Heart right ventricle (tissue), 16 donors: ENCODE results near the gene ERP27. TPM values are rescaled to one million over a fixed set of nuclear protein-coding genes. Genes with fewer than 3 reads are reported as not detected.
A peak's percentile ranks its signal among the peaks of the same experiment; 100 is the strongest.

ENCODE experiments used
- ATAC-seq, 8 donors: fragments of 200-7000 bp; cut with Tn5 transposase; one replicate each; pipeline ENCODE4 v1.9.1; 2020; ENCODE audit warnings: mild to moderate bottlenecking in 8 of 8, moderate library complexity in 8 of 8, moderate number of reproducible peaks in 1 of 8
- DNase-seq, 2 donors: peaks; one replicate each; pipeline ENCODE4 v3.0.0-alpha.2; 2020
- H3K27ac ChIP-seq, 10 donors: fragments of 200-600 bp; sonication (generic) in 2 of 10; one replicate each; pipeline versions ENCODE4 v1.5.0 to v1.8.0; 2020 to 2022; ENCODE audit warnings: mild to moderate bottlenecking in 3 of 10
- H3K27me3 ChIP-seq, 7 donors: fragments of 200-600 bp; one replicate each; pipeline ENCODE4 v1.8.0; 2021 to 2022; ENCODE audit warnings: mild to moderate bottlenecking in 2 of 7
- H3K36me3 ChIP-seq, 9 donors: fragments of 200-600 bp; sonication (generic) in 1 of 9; one replicate each; pipeline versions ENCODE4 v1.5.0 to v1.8.0; 2020 to 2022; ENCODE audit warnings: mild to moderate bottlenecking in 2 of 9
- H3K4me1 ChIP-seq, 9 donors: fragments of 200-600 bp; sonication (generic) in 1 of 9; one replicate each; pipeline versions ENCODE4 v1.5.0 to v1.8.0; 2020 to 2022; ENCODE audit warnings: mild to moderate bottlenecking in 4 of 9
- H3K4me3 ChIP-seq, 10 donors: fragments of 200-600 bp; sonication (generic) in 2 of 10; one replicate each; pipeline versions ENCODE4 v1.5.0 to v1.8.0; 2020 to 2022; ENCODE audit warnings: mild to moderate bottlenecking in 7 of 10, moderate library complexity in 2 of 10
- H3K9me3 ChIP-seq, 11 donors: fragments of 200-600 bp in 10 of 11; sonication (generic) in 2 of 11; one replicate each; pipeline versions ENCODE4 v1.5.0 to v1.8.0; 2013 to 2022; ENCODE audit warnings: mild to moderate bottlenecking in 2 of 11, control low read depth in 1 of 11, moderate library complexity in 1 of 11
- WGBS, 2 donors: extraction: QIAGEN DNeasy Blood & Tissue Kit; methylation state at CpG; one replicate each; pipeline ENCODE4 v1.1.7; 2013; ENCODE audit warnings: inconsistent platforms in 1 of 2; 5-methylcytosine and 5-hydroxymethylcytosine counted together
- intact Hi-C, 10 donors: fragments of 100-400 bp; cut with DNase I; formaldehyde crosslinking; loops; one replicate each; pipeline versions ENCODE4 v1.11.1 to v1.14.2; 2022
- polyA plus RNA-seq, 2 donors: library from polyadenylated mRNA; stranded (reverse); fragments of 200-250 nt; gene quantifications; one replicate each; pipeline ENCODE4 v1.2.3, GENCODE V29; 2013
- total RNA-seq, 10 donors: library from RNA; stranded (reverse); fragmentation: NEBNext Ultra II Directional in 3 of 10; extraction: Animal tissue kit (Norgen Biotek cat#: 25700) in 3 of 10; gene quantifications; one replicate each; pipeline versions ENCODE4 v1.2.1 to v1.2.4, GENCODE V29; 2021 to 2023
- TF ChIP-seq, protein P1 (sequence below), 9 donors: fragments of 200-600 bp; sonication (generic) in 2 of 9; IDR thresholded peaks; one replicate each; pipeline versions ENCODE4 v1.5.0 to v1.8.0; 2021 to 2022; ENCODE audit warnings: antibody characterized with exemption in 9 of 9, mild to moderate bottlenecking in 5 of 9, moderate library complexity in 1 of 9
- donor health status: Arrhythmogenic right ventricular cardiomyopathy.
- donor health status: ischemic (EF 13 %, LVEDD 7.1; RV severe dilation, severe dysfunction).
- donor health status: healthy with polysubstance abuse.
- donor health status: DM: no; HTN: yes; CAD: no.
- donor health status: DM: no; HTN: no; CAD: no.
- donor health status: ischemic (EF 25% LVEDD 6.9; RV normal size, moderate dysfunction).
- donor health status: ischemic (EF 25% LVEDD 5.7; RV mildly dilated, moderate dysfunction).
- donor health status: healthy.
- donor health status: DM: yes; HTN: yes; CAD: no.
- donor health status: Ischemic cardiomyopathy.
- donor health status: ischemic (EF 35%, LVEDD 5.7; RV mildly dilated, moderate dysfunction).
- donor health status: nonischemic (EF 11% LVEDD 7.7; RV severe dilation, severe dysfunction).
- donor health status: DM: yes; HTN: yes; CAD: no.
- donor health status: PGD.
- donor health status: ischemic (EF 29% LVEDD 5.4; RV normal size, mild dysfunction).
- donor health status: nonischemic (EF 23%, LVEDD 6.1; RV moderate dilation, normal function).

The ERP27 gene
- total and polyA plus RNA-seq, 12 donors: 0.14 to 0.79 (median 0.28) TPM; not detected in 2

DNA sequence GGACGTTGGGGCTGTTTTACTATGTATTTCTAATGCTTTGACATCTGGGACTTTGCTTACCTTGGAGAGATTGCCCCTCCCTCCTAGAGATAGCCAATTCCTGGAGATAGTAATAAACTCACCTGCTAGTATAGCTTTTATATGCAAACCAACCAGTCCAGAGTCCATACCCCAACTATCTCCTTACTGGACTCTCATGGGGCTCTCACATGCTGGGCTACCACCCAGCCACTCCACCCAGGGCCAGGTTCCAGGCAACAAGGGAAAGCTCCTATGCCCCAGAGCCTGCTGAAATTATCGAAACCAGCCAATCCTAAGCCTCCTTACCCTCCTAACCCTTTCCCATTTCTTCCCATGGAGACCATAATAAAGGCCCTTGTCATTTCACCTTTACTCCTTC is 27.2 kb downstream of the ERP27 start:
- 59 to 90% methylated on average over 2 of the region's 2 CpGs for WGBS, 2 donors
- TF ChIP-seq, protein P1, sequence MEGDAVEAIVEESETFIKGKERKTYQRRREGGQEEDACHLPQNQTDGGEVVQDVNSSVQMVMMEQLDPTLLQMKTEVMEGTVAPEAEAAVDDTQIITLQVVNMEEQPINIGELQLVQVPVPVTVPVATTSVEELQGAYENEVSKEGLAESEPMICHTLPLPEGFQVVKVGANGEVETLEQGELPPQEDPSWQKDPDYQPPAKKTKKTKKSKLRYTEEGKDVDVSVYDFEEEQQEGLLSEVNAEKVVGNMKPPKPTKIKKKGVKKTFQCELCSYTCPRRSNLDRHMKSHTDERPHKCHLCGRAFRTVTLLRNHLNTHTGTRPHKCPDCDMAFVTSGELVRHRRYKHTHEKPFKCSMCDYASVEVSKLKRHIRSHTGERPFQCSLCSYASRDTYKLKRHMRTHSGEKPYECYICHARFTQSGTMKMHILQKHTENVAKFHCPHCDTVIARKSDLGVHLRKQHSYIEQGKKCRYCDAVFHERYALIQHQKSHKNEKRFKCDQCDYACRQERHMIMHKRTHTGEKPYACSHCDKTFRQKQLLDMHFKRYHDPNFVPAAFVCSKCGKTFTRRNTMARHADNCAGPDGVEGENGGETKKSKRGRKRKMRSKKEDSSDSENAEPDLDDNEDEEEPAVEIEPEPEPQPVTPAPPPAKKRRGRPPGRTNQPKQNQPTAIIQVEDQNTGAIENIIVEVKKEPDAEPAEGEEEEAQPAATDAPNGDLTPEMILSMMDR (IDR thresholded peaks at IDR 0.05): no peak
- no peaks in the 10 kb centered on the region for H3K27me3 ChIP-seq
- intact Hi-C loops: loop anchor here in 1 of 10 donors (5.0 kb wide), 1 partner anchor 36 kb away; no protein-coding TSS in a partner anchor
- H3K4me1 ChIP-seq: peaks cover 0 to 14% (median 11%) of the 10 kb centered on the region in 9 donors
- DNase-seq: no peak
- H3K27ac ChIP-seq: no peak overlapping the region
- no peak for ATAC-seq
- H3K9me3 ChIP-seq: no peaks in the 10 kb centered on the region
- H3K36me3 ChIP-seq: peaks cover 0 to 31% (median 0%) of the 10 kb centered on the region in 9 donors
- no peak overlapping the region for H3K4me3 ChIP-seq

DNA sequence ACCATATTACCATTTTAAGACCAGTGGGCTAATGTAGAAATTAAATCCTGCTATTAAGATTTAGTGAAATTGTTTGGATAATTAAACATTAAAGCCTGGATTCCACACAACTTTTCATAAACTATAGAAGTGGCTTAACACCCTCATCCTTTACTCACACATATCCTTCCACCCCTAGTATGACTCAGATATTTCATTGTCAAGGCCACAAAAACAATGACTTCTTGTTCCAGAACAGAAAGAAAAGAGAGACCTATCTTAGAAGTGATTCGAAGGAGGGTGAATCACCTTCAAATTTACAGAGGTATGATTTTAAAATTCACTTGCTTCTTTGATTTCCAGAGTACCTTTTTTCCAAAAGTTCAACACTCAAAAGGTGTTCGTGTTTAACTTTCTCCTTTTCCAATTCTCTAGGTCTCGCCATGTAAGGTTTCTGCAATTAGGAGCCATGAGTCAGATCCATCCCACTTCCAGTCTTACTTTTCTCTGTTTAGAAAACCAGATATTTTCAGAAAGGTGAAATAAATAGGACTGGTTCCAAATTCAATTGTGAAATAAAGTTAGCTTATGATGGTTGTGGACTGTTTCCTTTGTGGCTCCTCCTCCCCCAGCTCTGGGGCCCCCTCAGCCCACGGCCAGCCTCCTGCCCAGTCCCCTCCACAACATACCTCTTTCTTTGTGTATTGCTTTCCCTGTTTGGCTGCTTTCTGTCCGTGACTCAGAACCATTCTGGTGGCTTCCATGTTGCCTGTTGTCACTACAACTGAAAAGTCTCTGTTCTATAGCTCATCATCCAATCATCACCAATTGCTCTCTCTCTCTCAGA is 28.0 kb downstream of the ERP27 start:
- ATAC-seq (no peak), DNase-seq (no peak)
- Histone ChIP-seq H3K4me1 (peaks cover 0 to 22% (median 20%) of the 10 kb centered on the region in 9 donors), H3K36me3 (peaks cover 0 to 23% (median 0%) of the 10 kb centered on the region in 9 donors), H3K27ac (peak overlapping the region in 1 of 10 donors; percentile 31), H3K4me3 (no peak overlapping the region), H3K9me3 (no peaks in the 10 kb centered on the region), H3K27me3 (no peaks in the 10 kb centered on the region)
- intact Hi-C loops: loop anchor here in 1 of 10 donors (5.0 kb wide), 1 partner anchor 37 kb away; no protein-coding TSS in a partner anchor
- WGBS, 2 donors: 85 to 94% methylated on average over 5 of the region's 5 CpGs
- TF ChIP-seq, protein P1 (IDR thresholded peaks at IDR 0.05): no peak

DNA sequence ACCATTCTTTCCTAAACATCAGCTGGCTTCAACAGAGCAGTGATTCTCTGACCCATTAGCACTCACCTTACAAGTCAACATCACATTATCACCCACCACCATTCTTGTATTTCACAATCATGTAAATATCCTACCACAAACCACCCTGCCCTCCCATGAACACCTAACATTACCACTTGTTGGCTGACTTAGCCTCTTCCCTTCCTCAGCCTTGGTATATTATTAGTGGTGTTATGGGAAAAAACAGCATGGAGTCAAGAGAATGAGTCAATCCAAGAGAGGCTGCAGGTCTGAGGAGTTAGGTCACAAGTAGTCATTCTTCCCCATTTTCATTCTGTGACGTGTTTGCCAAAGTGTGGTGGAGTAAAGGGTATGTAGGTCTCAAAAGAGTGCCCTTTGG is 30.4 kb downstream of the ERP27 start:
- ATAC-seq (no peak), DNase-seq (no peak)
- 93 to 100% methylated on average over 1 of the region's 1 CpG for WGBS, 2 donors
- intact Hi-C loops: loop anchor here in 1 of 10 donors (5.0 kb wide), 1 partner anchor 39 kb away; no protein-coding TSS in a partner anchor
- Histone ChIP-seq H3K36me3 (peaks cover 0 to 2% (median 0%) of the 10 kb centered on the region in 9 donors), H3K4me3 (no peak overlapping the region), H3K4me1 (peaks cover 0 to 39% (median 29%) of the 10 kb centered on the region in 9 donors), H3K27me3 (no peaks in the 10 kb centered on the region), H3K27ac (no peak overlapping the region), H3K9me3 (no peaks in the 10 kb centered on the region)
- TF ChIP-seq, protein P1 (IDR thresholded peaks at IDR 0.05): no peak

- intact Hi-C loops: loop anchor here in 1 of 10 donors (5.0 kb wide), 1 partner anchor 41 kb away; no protein-coding TSS in a partner anchor
- Histone ChIP-seq H3K27ac (peak overlapping the region; percentile 50 to 90 (median 74)), H3K36me3 (no peaks in the 10 kb centered on the region), H3K27me3 (no peaks in the 10 kb centered on the region), H3K4me3 (no peak overlapping the region), H3K9me3 (no peaks in the 10 kb centered on the region), H3K4me1 (peaks cover 2 to 55% (median 44%) of the 10 kb centered on the region in 9 donors)
- 78 to 80% methylated on average over 5 of the region's 5 CpGs for WGBS, 2 donors
- ATAC-seq (no peak), DNase-seq (no peak)
- TF ChIP-seq, protein P1 (IDR thresholded peaks at IDR 0.05): no peak
Observed at GRCh38 chr12:14906114-14906513, 32.2 kb downstream of the ERP27 start.
